Measurements from ENCODE around the gene SIRPB2.

SIRPB2 gene

GRCh38 chr20:1472556-1473245 lies 18.5 kb downstream of the SIRPB2 start:
- no peak for DNase-seq (ENCODE audit: low read depth, low spot score)

GRCh38 chr20:1471242-1471641 lies 20.0 kb downstream of the SIRPB2 start:
- no peak for DNase-seq (ENCODE audit: low read depth, low spot score)

GRCh38 chr20:1469925-1470571 lies 21.2 kb downstream of the SIRPB2 start:
- DNase-seq (ENCODE audit: low read depth, low spot score) = peak; percentile 98

GRCh38 chr20:1469306-1469905 lies 21.8 kb downstream of the SIRPB2 start:
- no peak for DNase-seq (ENCODE audit: low read depth, low spot score)

- no peak for DNase-seq (ENCODE audit: low read depth, low spot score)
Measured at GRCh38 chr20:1468117-1468624, 23.0 kb downstream of the SIRPB2 start.

GRCh38 chr20:1467355-1468116 lies 23.7 kb downstream of the SIRPB2 start:
- no peak for DNase-seq (ENCODE audit: low read depth, low spot score)

- DNase-seq (ENCODE audit: low read depth, low spot score) = no peak
Measured at GRCh38 chr20:1467082-1467354, 24.2 kb downstream of the SIRPB2 start.

GRCh38 chr20:1466211-1467081 lies 24.8 kb downstream of the SIRPB2 start, which contains the start of gene NSFL1C:
NSFL1C (minus strand) TSS chr20:1466849; CDS start chr20:1466824, 25 bp downstream.
- peak; percentile 99 for DNase-seq (ENCODE audit: low read depth, low spot score)

GRCh38 chr20:1465470-1466210 lies 25.6 kb downstream of the SIRPB2 start:
- peak; percentile 31 for DNase-seq (ENCODE audit: low read depth, low spot score)

GRCh38 chr20:1463971-1464570 lies 27.1 kb downstream of the SIRPB2 start:
- no peak for DNase-seq (ENCODE audit: low read depth, low spot score)

- no peak for DNase-seq (ENCODE audit: low read depth, low spot score)
Measured at GRCh38 chr20:1462834-1463233, 28.4 kb downstream of the SIRPB2 start.

GRCh38 chr20:1462001-1462400 lies 29.2 kb downstream of the SIRPB2 start:
- no peak for DNase-seq (ENCODE audit: low read depth, low spot score)

- DNase-seq (ENCODE audit: low read depth, low spot score) = no peak
Measured at GRCh38 chr20:1460275-1460674, 30.9 kb downstream of the SIRPB2 start.

- no peak for DNase-seq (ENCODE audit: low read depth, low spot score)
Measured at GRCh38 chr20:1457992-1458391, 33.2 kb downstream of the SIRPB2 start.

GRCh38 chr20:1456300-1456699 lies 34.9 kb downstream of the SIRPB2 start:
- DNase-seq (ENCODE audit: low read depth, low spot score) = peak; percentile 83

- peak; percentile 21 for DNase-seq (ENCODE audit: low read depth, low spot score)
Measured at GRCh38 chr20:1450926-1451491, 40.2 kb downstream of the SIRPB2 start.

GRCh38 chr20:1449370-1449769 lies 41.9 kb downstream of the SIRPB2 start:
- DNase-seq (ENCODE audit: low read depth, low spot score) = no peak

- no peak for DNase-seq (ENCODE audit: low read depth, low spot score)
Measured at GRCh38 chr20:1448081-1448620, 43.1 kb downstream of the SIRPB2 start.

GRCh38 chr20:1446536-1446935 lies 44.7 kb downstream of the SIRPB2 start:
- no peak for DNase-seq (ENCODE audit: low read depth, low spot score)

Measured in astrocyte of the hippocampus (primary cell).